Activated CD4-positive, CD25-positive, alpha-beta regulatory T cell treated with anti-CD3 and anti-CD28 coated beads, Interleukin-2, amount 50 U/mL, for 16 hours (primary cell): Measurements from ENCODE around the gene KLHL35.

Experiments used
- DNase-seq: peaks from one replicate; pipeline ENCODE4 v3.0.0-alpha.2; 2020; ENCODE audit warnings: low read depth, low spot score

KLHL35 gene

DNA sequence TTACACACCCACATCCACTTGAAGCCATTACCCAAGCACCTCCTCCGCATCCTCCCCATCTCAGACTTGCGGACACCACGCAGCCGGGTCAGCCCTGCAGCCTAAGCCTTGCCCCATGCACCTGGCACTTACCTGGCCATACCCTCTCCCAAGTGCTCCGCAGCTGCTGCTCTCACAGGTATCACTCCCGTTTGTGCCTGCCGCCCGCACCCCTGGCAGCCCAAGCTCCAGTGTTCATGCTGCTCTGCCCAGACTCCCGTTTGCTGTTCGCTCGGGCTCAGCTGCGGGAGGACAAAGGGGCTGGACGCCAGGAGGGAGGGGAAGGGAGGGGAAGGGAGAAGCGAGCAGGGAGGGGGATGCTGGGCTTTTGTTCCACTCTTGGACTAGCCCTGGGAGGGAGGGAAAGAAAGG, at the start of gene KLHL35:
TSS of gene KLHL35 (minus strand) at position 293 of the 411 bp plus-strand sequence. CDS start 2,574 bp downstream, outside the sequence.
- no peak for DNase-seq

- no peak for DNase-seq
Observed at GRCh38 chr11:75481922-75482606, 49.1 kb upstream of the KLHL35 start.

GRCh38 chr11:75481223-75481921, 48.4 kb upstream of the KLHL35 start:
- DNase-seq: no peak

DNA sequence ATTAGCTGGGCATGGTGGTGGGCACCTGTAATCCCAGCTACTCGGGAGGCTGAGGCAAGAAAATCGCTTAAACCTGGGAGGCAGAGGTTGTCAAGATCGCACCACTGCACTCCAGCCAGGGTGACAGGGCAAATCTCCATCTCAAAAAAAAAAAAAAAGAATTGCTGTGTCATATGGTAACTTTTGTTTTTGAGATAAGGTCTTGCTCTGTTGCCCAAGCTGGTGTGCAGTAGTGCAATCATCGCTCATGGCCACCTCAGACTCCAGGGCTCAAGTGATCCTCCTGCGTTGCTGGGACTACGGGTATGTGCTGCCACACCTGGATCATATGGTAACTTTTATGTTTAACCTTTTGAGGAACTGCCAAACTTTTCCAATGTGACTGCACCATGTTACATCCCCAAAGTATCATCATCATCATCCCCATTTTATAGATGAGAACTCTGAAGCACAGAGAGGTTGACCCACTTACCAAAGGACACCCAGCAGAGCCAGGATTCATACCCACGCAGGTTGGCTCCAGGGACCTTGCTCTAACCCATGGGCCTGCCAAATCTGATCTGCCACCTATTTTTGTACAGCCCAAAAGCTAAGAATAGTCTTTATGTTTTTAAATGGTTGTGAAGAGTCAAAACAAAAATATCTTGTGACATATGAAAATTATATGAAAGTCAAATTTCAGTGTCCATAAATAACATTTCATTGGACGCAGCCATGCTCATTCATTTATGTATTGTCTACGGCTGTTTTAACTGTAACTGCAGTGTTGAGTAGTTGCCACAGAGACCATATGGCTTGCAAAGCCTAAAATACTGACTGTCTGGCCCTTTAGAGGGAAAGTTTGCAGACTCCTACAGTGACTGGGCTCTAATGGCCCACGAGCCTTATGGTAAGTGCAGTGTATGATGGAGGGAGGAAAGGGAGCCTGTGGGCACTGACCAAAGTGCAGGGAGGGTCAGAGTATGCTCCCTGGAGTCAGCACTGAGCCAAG, 47.5 kb upstream of the KLHL35 start:
- DNase-seq: no peak

DNA sequence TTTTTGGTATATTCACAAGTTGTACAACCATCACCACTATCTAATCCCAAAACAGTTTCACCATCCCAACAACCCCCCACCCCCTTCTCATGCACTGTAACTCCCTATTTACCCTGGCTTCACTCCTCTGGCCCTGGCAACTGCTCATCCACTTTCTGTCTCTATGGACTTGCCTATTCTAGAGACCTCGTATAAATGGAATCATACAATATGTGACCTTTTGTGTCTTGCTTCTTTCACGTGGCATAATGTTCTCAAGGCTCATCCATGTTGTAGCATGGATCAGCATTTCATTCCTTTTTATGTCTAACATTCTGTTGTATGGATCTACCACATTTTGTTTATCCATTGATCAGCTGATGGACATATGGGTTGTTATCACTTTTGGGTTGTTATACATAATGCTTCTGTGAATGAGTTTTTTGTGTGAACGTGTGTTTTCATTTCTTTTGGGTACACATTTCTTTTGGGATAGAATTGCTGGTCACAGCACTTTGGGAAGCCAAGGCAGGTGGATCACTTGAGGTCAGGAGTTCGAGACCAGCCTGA, 46.7 kb upstream of the KLHL35 start:
- DNase-seq: no peak

DNA sequence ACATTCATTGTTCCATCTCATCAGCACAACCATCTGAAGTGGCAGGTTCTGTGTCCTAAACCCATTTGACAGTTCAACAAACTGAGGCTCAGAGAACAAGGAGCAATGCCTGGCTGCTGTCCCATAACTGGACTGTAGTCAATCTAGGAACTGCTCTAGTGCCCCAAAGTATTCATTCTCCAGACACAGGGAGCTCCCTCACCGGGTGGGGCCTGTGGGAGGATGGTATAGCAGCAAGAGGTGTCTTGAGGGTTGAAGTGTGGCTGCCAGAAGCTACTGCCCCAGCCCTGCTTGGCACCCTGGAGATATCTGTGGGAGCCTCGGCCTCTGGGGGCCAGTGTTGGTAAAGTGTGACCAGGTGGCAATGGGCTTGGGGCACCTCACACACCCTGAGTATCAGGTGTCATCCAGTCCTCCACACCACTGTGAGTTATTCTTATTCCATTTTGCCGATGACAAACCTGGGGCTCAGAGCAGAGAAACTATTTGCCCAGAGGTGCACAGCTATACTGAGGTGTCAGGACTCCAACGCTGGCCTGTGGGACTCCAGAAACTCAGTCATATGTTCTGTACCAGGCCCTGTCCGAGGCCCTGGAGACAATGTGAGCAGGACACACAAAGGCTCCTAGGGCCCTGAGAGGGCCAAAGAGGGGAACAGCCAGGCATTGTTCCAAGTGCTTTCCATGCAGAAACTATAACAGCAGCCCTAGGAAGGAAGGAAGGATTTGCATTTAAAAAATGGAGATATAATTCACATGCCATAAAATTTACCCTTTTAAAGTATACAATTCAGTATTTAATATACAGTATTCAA, 46.0 kb upstream of the KLHL35 start:
- no peak for DNase-seq

DNA sequence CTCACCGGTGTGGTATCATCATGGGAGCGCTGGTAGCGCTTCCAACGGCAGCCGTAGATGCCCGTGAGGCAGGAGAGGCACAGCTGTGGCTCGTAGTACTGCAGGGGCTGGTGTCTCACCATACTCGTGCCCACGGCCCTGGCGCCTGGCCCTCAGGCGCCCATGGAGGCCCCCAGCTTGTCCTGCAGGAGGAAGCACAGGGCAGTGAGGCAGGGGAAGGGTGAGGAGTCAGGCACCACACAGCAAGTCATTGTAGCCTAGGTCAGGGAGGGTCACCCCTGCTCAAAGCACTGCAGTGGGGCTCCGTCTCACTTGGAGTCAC, 44.6 kb upstream of the KLHL35 start:
- DNase-seq: no peak

DNA sequence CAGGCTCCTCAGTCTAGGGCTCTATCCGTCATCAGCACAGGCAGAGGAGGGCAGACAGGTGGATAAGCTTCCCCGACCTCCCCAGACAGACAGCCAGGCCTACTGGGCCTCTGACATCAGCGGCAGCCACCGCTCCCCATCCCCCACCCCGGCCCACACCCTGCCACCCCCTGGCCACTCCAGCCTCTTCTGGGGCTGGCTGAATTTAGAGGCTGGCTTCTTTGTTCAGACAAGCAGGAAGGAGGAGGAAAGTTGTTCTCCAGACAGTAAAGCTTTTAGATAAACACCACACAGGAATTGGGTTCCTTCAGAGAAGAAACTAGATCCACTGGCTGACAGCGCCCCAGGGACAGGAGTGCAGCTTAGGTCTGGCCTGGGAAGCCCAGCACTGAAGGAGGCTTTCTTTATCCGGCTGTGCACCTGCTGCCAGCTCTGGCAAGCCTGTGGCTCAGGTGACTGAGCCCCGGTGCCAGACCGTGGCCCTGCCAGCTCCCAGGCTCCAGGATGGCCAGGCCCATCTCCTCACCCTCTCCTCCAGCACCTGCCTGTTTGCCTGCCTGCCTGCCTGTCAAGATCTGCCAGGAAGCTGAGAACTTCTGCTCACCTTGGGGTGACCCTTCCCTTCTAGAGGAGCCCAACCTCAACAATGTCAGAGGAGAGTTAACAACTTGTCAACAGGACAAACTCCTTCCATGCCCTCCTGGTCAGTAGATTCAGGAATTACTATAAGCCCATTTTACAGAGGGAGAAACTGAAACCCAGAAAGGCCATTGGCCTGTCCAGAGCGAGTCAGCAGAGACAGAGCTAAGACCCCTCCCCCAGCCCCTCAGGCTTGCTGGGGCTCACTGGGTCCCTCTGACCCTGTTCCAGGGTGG, 44.0 kb upstream of the KLHL35 start:
- DNase-seq: no peak

DNA sequence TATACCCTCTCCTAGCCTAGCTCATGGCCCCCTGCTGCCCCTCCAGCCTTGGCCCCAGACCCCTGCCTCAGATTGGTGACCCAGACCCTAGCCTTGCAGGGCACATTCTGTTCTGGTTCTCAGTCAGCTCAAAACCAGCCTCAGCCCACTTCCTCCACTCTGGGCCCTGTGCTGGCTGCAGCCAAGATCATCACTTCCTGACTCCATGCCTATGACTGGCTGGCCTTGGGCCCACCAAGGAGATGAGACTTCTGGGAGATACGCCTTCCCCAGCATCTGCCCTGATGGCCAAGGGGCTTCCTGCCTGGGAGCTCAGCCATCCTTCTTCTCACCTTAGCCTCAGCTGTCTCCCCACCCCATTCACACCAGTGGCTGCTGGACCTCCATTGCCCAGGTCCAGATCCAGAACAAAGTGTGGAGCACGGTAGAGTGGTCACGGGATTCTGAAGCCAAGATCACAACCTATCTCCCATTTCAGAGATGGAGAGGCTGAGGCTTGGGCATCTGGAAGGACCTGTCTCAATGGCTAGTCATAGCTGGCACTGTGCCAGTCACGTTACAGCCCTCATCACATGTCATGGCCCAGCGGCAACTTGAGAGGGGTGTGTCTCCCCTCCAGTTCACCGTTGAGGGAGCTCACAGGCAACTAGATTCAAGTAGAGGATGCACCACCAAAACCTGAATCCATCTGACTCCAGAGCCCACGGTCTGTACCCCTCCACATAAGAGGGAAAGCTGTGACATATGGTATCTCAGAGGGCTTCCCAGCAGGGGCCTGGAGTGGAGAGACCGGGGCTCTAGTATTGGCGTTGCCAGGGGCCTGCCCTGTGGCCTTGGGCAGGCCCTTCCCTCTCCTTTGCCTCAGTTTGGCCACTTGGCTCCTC, 43.0 kb upstream of the KLHL35 start:
- no peak for DNase-seq

DNA sequence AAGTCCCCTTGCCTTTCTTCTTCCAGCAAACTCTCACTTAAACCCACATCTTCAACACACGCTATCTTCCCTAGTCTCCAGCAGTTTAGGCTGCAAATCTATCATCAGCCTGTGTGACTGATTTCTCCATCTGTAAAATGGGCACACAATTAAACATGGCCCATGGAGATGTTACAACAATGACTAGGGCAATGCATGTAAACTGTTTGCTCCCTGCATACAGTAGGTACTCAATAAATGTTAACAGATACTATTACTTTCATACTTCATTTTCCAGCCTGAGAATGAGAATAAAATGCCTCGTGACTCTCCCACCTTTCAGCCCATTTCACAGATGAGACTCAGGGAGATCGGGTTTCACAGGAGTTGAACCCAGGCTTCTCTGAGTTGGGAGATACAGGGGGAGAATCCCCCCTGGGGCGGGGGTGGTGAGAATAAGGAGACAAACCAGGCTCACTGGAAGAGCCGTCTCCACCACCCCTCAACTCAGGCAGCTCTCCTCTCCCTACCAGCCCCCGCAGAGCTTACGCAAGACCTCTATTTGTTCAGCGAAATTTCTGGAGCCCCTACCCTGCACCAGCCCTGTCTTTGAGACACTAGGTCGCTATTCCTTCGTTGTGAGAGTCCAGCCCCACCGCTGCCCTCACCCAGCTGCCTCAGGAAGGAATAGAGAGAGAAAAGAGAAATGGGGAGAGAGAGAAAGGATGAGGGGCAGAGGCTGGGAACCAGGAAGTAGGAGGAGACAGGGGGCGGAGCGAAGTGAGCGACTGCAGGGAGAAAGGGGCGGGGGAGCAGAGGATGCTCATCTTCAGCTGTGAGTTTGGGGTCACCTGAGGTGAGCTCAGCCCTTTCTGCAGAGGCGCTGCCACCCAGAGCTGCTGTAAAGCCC, 42.1 kb upstream of the KLHL35 start:
- DNase-seq: no peak

- DNase-seq: no peak
Observed at GRCh38 chr11:75474240-75474639, 41.2 kb upstream of the KLHL35 start.

DNA sequence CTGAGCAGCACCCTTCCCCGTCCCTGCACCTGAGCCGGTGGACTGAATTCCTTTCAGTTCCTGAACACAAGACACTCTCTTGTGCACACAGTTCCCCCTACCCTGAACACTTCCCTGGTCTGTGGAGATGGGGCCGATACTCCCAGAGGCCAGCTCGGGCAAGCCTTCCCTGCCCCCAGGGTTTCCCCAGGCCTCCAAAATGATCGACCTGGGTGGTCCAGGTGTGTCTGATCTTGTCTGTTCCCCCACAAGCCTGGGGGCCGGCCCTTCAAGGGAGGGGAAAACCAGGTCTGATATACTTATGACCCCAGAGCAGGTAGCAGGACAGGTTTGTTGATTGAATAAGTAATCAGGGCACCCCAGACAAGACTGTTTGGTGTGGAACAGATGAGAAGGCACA, 40.7 kb upstream of the KLHL35 start:
- no peak for DNase-seq

GRCh38 chr11:75472081-75472732, 39.2 kb upstream of the KLHL35 start:
- no peak for DNase-seq

DNA sequence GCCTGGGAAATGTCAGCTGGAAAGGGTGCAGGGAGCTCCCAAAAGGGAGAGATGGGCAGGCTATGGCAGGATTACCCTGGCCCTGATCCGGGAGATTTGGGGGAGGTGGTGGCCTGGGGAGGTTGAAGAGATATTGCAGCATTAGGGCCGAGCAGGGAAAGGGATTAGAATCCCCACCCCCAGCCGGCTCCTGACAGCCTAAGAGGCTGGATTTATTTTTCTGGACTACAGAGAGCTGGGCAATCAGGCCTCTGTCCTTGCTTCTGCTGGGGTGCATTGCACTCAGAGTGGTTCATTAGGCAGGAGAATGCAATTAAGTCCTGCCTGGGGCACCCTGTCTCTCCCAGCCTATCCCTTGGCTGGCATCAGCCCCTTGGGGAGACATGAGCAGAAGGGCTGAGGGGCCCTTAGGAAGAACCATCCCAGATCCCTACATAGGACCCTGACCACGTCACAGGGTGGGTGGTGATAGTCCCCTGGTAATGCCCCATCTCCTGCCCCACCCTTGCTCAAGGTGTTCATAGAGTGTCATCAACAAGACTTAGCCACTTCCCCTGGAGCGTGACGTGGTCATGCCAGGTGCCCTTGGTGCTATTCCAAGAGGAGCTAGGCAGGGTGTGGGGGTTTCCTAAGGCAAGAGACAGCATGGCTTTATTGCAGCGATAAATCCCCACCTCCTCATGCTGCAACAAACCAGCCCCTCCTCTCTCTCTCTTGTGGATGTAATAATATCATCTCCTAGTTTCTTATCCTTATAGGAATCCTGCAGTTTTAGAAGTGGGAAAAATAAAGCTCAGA, 38.4 kb upstream of the KLHL35 start:
- no peak for DNase-seq

GRCh38 chr11:75470476-75471080, 37.6 kb upstream of the KLHL35 start:
- no peak for DNase-seq

GRCh38 chr11:75469785-75470405, 36.9 kb upstream of the KLHL35 start:
- no peak for DNase-seq
